OCI-LY1 (cell line): Measurements from ENCODE around the gene RLN3.

Experiments
- H2AFZ ChIP-seq: fragments of 200-600 bp; sonication (generic), shearing (Covaris generic); 2 replicates; pipeline ENCODE4 v1.6.0; 2014; ENCODE audit warnings: antibody characterized with exemption, mild to moderate bottlenecking, low read length
- H3F3A ChIP-seq: fragments of 200-600 bp; sonication (generic), shearing (Covaris generic); 2 replicates; pipeline ENCODE4 v1.6.0; 2014; ENCODE audit warnings: mild to moderate bottlenecking, antibody characterized with exemption, low read length, moderate library complexity; ENCODE audit not compliant: insufficient read depth
- H3K27ac ChIP-seq: fragments of 200-600 bp; sonication (generic); 2 replicates; pipeline ENCODE4 v1.5.1; 2014; ENCODE audit warnings: low read length, mixed run types, mild to moderate bottlenecking, low read depth; ENCODE audit not compliant: poor library complexity, severe bottlenecking
- H3K27me3 ChIP-seq: fragments of 200-600 bp; sonication (generic); 2 replicates; pipeline ENCODE4 v1.6.0; 2014; ENCODE audit warnings: antibody characterized with exemption, mild to moderate bottlenecking, low read length, moderate library complexity; ENCODE audit not compliant: insufficient read depth
- H3K36me3 ChIP-seq: fragments of 200-600 bp; sonication (generic); 2 replicates; pipeline ENCODE4 v1.6.1; 2014; ENCODE audit warnings: mild to moderate bottlenecking, antibody characterized with exemption, low read length, moderate library complexity, mixed read lengths; ENCODE audit not compliant: insufficient read depth
- H3K4me1 ChIP-seq: fragments of 200-600 bp; sonication (generic); 2 replicates; pipeline ENCODE4 v1.5.1; 2014; ENCODE audit warnings: mild to moderate bottlenecking, low read length, moderate library complexity; ENCODE audit not compliant: insufficient read depth, severe bottlenecking
- H3K4me2 ChIP-seq: fragments of 200-600 bp; sonication (generic), shearing (Covaris generic); 2 replicates; pipeline ENCODE4 v1.6.1; 2014; ENCODE audit warnings: low read length
- H3K4me3 ChIP-seq: fragments of 200-600 bp; sonication (generic); 2 replicates; pipeline ENCODE4 v1.5.1; 2014; ENCODE audit warnings: low read length, low read depth, mild to moderate bottlenecking, mixed read lengths; ENCODE audit not compliant: poor library complexity, severe bottlenecking
- H3K79me2 ChIP-seq: fragments of 200-600 bp; shearing (Covaris generic); 2 replicates; pipeline ENCODE4 v1.6.1; 2016; ENCODE audit warnings: mixed run types, low read length, mixed read lengths; ENCODE audit not compliant: insufficient read depth
- H3K9ac ChIP-seq: fragments of 200-600 bp; sonication (generic), shearing (Covaris generic); 2 replicates; pipeline ENCODE4 v1.6.1; 2014; ENCODE audit warnings: mild to moderate bottlenecking, low read length, mixed read lengths
- H3K9me2 ChIP-seq: fragments of 200-600 bp; sonication (generic), shearing (Covaris generic); 2 replicates; pipeline ENCODE4 v1.6.1; 2014; ENCODE audit warnings: low read depth, mild to moderate bottlenecking, low read length, mixed read lengths
- H3K9me3 ChIP-seq: fragments of 200-600 bp; shearing (Covaris generic); 2 replicates; pipeline ENCODE4 v1.6.1; 2014; ENCODE audit warnings: low read length, mixed read lengths
- H4K20me1 ChIP-seq: fragments of 200-600 bp; sonication (generic), shearing (Covaris generic); 2 replicates; pipeline ENCODE4 v1.6.0; 2016; ENCODE audit warnings: mild to moderate bottlenecking, low read length; ENCODE audit not compliant: insufficient read depth
- CTCF ChIP-seq: fragments of 200-600 bp; sonication (generic), shearing (Covaris generic); IDR thresholded peaks from 2 replicates; pipeline ENCODE4 v1.5.1; 2017; ENCODE audit warnings: mild to moderate bottlenecking, antibody characterized with exemption, low read length, moderate library complexity, mixed read lengths
- EZH2 ChIP-seq: fragments of 200-600 bp; sonication (generic), shearing (Covaris generic); IDR thresholded peaks from 2 replicates; pipeline ENCODE4 v1.8.0; 2017; ENCODE audit warnings: borderline replicate concordance, mixed run types, mild to moderate bottlenecking, antibody characterized with exemption, low read length, moderate library complexity, mixed read lengths

RLN3 gene

GRCh38 chr19:13981467-13981866, 46.5 kb upstream of the RLN3 start:
- no peak overlapping the region for H3K4me3 ChIP-seq
- H3K9ac ChIP-seq = no peak overlapping the region
- H3K36me3 ChIP-seq = peaks cover 3% of the 10 kb centered on the region; the same call in 1 of the 2 replicates
- H2AFZ ChIP-seq = no peak overlapping the region
- no peak overlapping the region for H3K4me2 ChIP-seq
- no peak for TF ChIP-seq EZH2
- no peak for TF ChIP-seq CTCF
- H3K79me2 ChIP-seq = no peaks in the 10 kb centered on the region
- no peak overlapping the region for H3K27ac ChIP-seq
- H4K20me1 ChIP-seq = no peaks in the 10 kb centered on the region
- no peaks in the 10 kb centered on the region for H3K9me3 ChIP-seq
- no peaks in the 10 kb centered on the region for H3K9me2 ChIP-seq
- H3F3A ChIP-seq = no peaks in the 10 kb centered on the region; the same call in 1 of the 2 replicates
- H3K4me1 ChIP-seq = peaks cover 35% of the 10 kb centered on the region
- H3K27me3 ChIP-seq = peaks cover 23% of the 10 kb centered on the region; the same call in 1 of the 2 replicates

- TF ChIP-seq CTCF (no peak), EZH2 (no peak)
- Histone ChIP-seq H3K27me3 (peaks cover 23% of the 10 kb centered on the region; the same call in 1 of the 2 replicates), H3K27ac (no peak overlapping the region)
Observed at GRCh38 chr19:13981988-13982501, 45.9 kb upstream of the RLN3 start.

GRCh38 chr19:13982773-13983172, 45.2 kb upstream of the RLN3 start:
- Histone ChIP-seq H3K27me3 (peaks cover 23% of the 10 kb centered on the region; the same call in 1 of the 2 replicates), H3K4me2 (no peak overlapping the region), H3F3A (no peaks in the 10 kb centered on the region; the same call in 1 of the 2 replicates), H3K9ac (no peak overlapping the region), H3K9me3 (no peaks in the 10 kb centered on the region), H4K20me1 (no peaks in the 10 kb centered on the region), H3K9me2 (no peaks in the 10 kb centered on the region), H3K27ac (no peak overlapping the region), H3K4me3 (no peak overlapping the region), H3K4me1 (peaks cover 48% of the 10 kb centered on the region), H3K79me2 (no peaks in the 10 kb centered on the region), H3K36me3 (peaks cover 3% of the 10 kb centered on the region; the same call in 1 of the 2 replicates), H2AFZ (no peak overlapping the region)
- TF ChIP-seq EZH2 (no peak), CTCF (no peak)

More at GRCh38 chr19:13981988-13982501, 45.9 kb upstream of the RLN3 start:
- H3K9ac ChIP-seq = no peak overlapping the region
- no peak overlapping the region for H3K4me3 ChIP-seq
- peaks cover 41% of the 10 kb centered on the region for H3K4me1 ChIP-seq
- H3K79me2 ChIP-seq = no peaks in the 10 kb centered on the region
- H2AFZ ChIP-seq = no peak overlapping the region
- H3K9me2 ChIP-seq = no peaks in the 10 kb centered on the region
- no peak overlapping the region for H3K4me2 ChIP-seq
- H3F3A ChIP-seq = no peaks in the 10 kb centered on the region; the same call in 1 of the 2 replicates
- no peaks in the 10 kb centered on the region for H3K9me3 ChIP-seq
- H3K36me3 ChIP-seq = peaks cover 3% of the 10 kb centered on the region; the same call in 1 of the 2 replicates
- H4K20me1 ChIP-seq = no peaks in the 10 kb centered on the region
